NCI-H82 (cell line): Measurements from ENCODE around the gene ZFAND2B.

Experiments used
- DNase-seq: peaks from one replicate; lab custom pipeline; 2025; lab: John Stamatoyannopoulos, UW

Gene ZFAND2B

DNA sequence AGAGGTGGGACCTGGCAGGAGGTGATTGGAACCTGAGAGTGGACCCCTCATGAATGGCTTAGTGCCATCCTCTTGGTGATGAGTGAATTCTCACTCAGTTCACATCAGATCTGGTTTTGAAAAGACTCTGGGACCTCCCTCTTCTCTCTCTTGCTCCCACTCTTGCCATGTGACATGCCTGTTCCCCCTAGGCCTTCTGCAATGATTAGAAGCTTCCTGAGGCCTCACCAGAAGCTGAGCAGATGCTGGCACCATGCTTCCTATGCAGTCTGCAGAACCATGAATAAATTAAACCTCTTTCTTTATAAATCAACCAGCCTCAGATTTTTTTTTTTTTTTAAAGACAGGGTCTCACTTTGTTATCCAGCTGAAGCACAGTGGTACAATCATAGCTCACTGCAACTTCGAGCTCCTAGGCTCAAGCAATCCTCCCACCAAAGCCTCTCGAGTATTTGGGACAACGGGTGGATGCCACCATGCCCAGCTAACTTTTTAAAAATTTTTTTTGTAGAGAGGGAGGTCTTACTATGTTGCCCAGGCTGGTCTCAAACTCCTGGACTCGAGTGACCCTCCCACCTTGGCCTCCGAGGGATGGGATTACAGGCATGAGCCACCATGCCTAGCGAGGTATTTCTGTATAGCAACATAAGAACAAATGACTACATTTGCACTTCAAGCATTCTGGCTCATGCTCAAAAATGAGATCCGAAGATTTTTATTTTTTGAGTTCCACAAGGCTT is 2.0 kb upstream of the ZFAND2B start:
- DNase-seq, result no peak

DNA sequence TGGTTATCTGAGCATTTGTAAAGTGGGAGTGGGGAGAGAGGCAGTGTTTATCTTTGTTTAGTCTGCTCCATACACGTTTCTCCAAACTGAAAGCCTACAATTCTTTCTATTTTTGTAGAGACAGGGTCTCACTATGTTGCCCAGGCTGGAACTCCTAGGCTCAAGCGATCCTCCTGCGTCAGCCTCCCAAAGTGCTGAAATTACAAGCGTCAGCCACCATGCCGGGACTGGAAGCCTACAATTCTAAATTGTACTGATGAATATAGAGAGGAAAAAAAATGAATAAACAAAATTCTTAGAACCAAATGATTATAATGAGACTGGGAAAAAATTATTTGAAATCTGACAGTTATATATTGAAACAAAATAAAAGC is 1.4 kb upstream of the ZFAND2B start:
- DNase-seq, result no peak

DNA sequence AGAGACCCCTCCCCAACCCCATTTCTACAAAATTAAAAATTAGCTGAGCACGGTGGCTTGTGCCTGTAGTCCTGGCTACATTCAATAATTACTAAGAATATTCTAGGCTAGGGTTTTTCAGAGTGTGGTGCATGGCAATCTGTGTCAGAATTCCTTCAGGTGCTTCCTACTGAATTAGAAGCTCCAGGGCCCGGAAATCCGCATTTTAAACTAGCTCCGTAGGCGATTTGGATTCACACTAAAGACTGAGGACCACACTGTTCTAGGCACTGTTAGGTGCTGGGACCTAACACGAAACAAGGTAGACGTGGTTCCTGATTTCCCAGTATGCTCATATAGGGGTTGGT is 628 bp upstream of the ZFAND2B start:
- DNase-seq, result no peak

DNA sequence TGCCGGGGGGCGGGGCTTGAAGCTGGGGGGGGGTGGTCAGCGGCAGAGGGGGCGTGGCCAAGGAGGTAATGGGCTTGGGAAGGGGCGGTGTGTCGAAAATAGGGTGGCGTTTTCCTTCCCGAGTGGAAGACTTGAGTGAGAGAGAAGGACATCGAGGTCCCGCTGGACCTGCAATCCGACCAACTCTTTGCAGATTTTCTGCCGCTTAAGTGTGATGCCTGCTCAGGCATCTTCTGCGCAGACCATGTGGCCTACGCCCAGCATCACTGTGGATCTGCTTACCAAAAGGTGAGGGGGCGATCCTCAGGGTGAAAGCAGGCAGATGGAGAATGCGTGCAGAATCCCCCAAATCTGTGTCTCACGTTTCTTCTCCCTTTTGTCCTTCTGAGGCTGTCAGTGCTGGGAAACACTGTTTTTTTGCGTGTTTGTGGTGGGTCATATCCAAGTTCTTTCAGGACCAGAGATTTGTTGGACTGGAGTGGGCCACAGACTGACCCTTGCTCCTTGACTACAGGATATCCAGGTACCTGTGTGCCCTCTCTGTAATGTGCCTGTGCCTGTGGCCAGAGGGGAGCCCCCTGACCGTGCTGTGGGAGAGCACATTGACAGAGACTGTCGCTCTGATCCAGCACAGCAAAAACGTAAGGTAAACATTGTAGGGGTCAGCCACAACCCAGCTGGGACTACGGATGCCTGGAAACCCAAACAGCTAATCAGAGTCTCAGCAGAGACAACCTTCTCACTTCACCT is 727 bp downstream of the ZFAND2B start:
- no peak for DNase-seq

DNA sequence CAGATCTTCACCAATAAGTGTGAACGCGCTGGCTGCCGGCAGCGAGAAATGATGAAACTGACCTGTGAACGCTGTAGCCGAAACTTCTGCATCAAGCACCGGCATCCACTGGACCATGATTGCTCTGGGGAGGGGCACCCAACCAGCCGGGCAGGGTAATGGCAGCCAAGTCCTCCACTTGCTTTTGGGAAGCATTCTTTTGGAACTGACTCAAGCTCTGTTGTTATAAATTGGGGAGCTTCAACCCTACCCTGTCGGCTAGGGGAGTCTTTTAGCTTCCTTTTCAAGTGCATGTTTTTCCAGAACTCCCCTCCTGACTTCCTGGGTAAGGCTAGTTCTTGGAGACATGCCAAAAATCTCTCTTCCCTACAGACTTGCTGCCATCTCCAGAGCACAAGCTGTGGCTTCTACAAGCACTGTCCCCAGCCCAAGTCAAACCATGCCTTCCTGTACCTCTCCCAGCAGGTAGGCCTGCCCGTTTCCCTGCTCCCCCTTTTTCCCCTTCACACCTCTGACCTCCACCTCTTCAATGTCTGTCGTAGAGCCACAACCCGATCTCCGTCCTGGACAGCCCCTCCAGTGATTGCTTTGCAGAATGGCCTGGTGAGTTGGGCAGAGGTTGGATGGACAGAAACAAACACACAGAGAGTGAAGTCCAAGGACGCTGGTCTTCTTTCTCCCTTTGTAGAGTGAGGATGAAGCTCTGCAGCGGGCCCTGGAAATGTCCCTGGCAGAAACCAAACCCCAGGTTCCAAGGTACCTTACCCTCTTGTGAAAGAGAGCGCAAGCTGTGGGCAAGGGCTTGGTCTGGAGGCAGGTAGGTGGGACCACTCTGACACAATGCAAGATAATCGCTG is 1.5 kb downstream of the ZFAND2B start:
- DNase-seq, result peak; percentile 36

DNA sequence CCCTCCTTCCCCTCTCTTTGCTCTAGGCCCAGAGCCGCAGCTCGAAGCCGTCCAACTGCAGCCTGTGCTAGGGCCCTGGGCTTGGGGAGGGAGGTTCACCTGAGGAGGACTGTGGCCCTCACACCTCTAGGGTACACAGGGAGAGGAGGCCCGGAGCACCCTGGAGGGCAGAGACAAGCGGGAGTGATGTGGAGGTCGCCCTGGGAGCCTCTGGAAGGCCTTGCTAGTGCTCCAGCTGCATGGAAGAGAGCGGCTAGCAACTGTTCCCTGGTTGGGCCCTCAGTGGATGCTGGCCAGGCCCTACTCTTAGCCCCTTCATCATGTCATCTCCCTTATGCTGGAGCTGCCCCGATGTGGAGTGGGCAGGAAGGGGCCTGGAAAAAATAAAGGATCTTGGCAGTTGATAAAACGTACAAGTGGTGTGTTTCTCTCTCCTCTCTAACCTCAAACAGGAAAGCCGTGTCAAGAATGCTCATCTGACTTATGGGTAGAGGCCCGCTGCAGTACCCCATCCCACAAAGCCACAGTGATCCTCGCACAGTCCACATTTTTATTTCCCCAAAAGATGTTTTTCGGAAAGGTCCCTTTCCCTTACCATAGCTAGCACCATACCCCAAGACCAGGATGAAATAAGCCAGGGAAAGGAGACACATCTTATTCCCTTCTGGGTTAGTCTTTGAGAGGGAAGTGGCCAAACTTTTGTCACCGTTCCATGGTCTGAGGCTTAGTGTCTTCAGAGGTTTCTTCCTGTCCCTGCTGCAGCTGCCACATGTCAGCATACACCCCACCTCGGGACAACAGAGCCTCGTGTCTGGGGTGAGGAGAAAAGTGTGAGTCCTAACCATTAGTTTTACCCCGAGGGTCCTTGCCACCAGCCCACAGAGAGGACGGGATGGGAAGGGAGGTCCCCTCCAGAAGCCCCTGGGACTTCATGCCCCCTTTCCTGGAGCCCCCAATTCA is 2.9 kb downstream of the ZFAND2B start:
- DNase-seq, result no peak

DNA sequence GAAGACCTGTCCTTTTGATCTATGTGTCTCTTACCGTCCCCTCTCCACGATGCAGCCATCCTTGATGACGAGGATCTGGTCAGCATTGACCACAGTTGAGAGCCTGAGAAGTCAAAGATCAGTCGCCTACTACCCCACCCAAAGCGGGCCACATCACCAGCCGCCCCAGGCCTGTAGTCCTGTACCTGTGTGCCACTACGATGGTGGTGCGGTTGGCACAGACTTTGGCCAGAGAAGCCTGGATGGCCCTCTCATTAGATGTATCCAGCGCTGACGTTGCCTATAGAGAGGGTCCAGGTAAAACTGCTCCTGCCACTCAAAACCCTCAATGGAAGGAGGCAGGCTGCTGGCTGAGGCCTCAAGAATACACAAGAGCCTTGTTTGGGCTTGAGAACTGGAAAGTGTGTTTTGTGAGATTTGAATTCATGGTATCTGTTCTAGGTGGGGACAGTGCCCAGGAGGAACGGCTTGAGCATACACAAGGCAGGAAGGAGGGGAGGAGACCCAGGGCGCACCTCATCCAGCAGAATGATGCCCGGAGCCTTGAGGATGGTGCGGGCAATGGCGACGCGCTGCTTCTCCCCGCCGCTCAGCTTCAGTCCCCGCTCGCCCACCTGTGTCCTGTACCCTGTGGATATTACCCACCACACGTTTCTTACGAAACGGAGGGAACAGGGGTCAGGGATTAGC is 3.8 kb downstream of the ZFAND2B start:
- DNase-seq, result no peak

DNA sequence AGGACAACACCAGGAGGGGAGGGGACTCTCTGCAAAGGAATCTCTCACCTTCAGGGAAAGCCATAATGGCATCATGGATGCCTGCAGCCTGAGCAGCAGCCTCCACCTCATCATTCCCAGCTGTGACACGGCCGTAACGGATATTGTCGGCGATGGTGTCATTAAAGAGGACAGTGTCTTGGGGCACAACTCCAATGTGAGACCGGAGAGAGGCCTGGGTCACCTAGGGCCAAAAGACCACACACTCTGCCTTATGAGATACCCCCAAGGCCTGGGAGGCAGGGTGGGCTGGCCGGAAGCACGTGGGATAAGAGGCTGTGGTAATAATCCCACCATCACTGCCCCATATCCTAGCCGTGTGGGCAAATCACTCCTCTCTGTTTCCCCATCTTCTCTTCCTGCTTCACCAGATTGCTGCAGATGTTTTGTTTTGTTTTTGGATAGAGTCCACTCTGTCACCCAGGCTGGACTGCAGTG is 4.3 kb downstream of the ZFAND2B start:
- no peak for DNase-seq

DNA sequence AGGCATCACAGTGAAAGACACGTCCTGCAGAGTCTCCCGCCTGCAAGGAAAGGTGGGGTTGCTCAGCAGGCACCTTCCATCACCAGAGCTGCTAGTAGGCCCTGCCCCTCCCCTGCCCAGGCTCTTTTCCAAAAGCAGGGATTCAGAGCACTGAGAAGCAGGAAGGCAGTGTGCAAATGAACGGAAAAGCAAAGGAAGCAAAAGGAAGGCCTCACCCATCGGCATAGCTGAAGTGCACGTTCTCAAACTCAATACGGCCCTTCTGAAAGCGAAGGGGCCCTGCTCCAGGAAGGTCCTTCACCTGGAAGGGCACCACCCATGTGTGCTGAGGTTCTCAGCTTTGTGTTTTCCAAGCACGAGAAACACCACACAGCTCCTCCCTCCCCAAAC is 6.4 kb downstream of the ZFAND2B start:
- no peak for DNase-seq

DNA sequence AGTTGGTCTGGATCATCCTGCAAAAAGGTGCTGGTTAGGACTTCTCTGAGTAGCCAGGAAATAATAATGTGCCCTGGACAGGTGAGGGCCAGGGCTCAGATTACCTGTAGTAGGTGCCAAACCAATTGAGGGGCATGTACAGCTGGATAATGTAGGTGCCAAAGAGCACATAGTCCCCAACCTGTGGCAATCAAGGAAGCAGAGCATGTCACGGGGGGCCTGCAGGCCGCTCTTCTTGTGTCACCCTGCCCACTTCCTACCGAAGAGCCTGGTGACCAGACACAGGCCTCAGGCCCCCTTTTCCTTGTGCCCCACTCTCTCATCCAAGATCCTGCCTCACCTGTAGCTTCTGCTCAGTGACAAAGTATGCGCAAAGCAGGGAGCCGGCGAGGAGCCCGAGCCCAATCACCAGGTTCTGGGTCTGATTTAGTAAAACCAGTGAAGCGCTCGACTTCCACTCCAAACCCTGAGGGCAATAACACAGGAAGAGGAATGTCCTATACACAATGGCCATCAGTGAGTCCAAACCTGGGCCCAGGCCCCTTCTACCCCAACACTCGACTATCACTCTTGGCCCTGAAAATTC is 7.0 kb downstream of the ZFAND2B start:
- no peak for DNase-seq

DNA sequence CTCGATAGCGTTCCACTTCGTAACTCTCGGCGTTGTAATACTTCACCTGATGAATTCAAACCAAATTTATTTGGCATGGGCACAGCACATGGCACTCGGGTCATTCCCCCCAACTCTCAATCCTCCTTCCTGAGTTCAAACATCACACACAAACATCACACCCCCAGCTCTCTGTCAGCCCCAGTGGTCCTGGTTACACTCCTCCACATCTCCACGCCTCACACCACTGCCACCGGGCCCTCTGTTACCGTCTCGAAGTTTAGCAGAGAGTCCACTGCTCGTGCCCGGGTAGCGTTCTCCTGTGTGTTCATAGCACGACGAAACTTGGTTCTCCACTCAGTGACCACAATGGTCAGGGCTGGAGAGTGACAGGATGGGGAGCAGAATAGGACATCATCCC is 7.6 kb downstream of the ZFAND2B start:
- no peak for DNase-seq

DNA sequence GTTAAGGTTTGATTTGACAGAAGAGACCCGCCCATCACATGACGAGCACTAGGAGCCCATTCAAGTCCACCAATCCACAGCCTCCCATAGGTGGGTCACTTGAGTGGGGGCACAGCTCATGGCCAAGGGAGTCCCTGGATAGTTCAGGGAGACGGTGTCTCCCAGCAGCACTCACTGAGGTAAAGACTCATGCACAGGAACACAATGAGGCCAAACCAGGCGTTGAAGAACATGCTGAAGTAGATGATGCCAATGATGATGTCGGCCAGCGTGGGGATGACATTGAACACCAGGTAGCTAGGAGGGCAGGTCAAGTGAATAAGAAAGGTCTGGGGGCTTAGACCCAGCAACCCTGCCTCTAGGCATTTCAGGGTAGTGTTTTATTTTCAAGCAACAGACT is 8.2 kb downstream of the ZFAND2B start:
- DNase-seq, result no peak

DNA sequence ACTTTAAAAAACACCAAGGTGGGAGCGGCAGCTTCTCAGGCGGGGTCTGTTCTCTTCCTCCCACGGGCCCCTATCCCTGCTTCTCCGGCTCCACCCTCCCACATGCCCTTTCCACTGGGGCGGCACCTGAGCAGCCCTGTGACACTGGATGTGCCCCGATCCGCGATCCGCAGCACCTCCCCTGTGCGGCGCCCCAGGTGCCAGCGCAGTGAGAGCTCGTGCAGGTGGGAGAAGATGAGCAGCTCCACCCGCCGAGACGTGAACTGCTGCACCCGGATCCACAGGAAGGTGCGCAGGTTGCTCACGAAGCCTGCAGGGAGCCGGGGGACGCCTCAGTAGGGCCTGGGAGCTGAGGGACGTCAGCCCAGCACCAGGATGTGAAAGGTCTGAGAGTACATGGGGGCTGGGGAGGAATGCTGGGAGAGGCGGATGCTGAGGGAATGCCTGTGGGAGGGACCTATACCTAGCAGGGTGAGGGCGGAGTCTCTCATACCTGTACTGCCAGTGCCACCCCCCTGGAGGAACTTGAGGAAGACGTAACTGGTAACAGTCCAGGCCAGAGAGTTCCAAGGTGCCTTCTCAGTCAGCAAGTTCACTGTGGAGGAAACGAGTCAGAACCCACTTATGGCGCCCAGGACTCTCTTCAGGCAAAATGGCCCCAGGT is 9.4 kb downstream of the ZFAND2B start:
- DNase-seq, result no peak

DNA sequence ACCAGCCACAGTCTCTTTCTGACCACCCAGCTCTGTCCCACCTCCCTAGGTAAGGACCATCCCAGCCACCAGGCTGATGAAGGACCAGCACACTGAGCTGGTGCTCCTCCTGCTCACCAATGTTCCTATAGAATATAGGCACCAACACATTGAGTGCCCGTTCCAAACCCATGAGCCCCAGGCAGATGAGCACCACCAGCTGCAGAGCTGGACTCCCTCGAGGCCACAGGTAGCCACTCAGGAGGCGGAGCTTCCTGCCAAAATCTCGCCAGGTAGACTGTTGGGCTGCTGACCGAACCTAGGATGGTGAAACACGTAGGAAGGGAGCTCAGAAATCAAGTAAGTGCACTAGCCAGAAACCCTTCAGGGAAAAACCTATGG is 9.9 kb downstream of the ZFAND2B start:
- no peak for DNase-seq

DNA sequence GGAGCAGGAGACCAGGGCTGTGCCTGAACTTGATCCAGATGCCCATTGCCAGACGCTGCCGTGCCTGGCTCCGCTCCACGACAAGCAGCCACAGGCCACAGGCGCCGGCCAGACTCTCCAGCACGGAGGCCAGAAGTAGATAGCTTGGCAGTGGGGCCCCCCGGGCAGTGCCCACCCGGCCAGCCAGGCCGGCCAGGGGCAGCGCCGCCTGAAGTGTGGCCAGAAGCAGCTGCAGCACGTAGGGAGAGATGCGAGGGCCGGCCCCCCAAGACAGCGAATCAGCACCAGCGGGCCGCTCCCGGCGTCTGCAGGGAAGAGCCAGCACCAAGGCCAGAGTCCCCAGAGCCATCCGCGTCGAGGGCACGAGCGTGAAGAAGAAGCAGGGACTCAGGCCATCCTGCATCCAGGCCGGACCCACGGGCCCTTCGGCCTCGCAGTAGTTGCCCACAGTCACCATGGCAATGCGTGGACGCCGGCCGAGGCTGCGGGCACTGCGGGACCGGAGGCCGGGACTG is 11.7 kb downstream of the ZFAND2B start:
- peak; percentile 69 for DNase-seq

DNA sequence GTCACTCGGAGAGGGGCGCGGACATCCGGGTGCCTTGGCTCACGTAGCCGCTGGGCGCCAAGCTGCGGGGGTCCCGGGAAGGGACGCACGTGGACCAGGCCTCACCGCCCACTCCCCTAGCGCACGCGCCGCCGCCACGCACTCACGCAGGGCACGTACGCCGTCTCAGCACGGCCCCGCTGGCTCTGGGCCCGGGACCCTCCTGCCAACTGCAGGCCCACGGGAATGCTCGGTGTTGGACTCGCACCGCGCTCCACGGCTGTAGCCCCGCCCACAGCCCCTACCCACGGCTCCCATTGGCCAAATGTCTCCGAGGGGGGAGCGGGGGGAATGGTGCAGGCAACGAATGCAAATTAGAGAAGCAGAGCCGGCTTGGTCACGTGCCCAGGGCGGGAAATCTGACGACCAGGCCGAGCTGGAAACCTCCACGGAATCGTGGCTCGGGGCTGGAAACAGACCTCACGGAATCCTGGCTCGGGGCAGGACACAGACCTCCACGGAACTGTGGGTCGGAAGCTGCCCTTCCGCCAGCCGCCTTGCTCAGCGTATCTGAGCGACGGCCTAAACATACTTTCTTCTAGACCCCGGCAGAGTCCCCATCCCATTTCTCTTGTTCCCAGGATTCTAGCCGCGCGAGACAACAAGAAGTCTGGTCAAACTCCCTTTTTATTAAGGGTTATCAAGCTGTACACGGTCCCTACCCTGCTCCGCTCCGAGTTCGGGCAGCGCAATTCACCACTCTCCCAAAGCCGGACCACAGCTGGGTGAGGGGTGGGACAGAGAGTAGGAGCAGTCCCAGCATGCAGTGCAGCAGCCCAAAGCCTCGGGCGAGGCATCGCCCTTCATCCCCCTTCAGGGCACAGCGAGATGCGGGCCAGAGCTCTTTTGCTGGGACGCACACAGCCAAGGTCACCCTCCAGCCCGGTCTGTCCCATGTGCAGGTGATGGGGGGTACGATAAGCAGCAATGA is 12.4 kb downstream of the ZFAND2B start, which contains the start of gene ABCB6:
Gene ABCB6 (minus strand): TSS at position 227 of the 970 bp plus-strand sequence. CDS start 285 bp downstream, outside the sequence.
- DNase-seq, result peak; percentile 99

DNA sequence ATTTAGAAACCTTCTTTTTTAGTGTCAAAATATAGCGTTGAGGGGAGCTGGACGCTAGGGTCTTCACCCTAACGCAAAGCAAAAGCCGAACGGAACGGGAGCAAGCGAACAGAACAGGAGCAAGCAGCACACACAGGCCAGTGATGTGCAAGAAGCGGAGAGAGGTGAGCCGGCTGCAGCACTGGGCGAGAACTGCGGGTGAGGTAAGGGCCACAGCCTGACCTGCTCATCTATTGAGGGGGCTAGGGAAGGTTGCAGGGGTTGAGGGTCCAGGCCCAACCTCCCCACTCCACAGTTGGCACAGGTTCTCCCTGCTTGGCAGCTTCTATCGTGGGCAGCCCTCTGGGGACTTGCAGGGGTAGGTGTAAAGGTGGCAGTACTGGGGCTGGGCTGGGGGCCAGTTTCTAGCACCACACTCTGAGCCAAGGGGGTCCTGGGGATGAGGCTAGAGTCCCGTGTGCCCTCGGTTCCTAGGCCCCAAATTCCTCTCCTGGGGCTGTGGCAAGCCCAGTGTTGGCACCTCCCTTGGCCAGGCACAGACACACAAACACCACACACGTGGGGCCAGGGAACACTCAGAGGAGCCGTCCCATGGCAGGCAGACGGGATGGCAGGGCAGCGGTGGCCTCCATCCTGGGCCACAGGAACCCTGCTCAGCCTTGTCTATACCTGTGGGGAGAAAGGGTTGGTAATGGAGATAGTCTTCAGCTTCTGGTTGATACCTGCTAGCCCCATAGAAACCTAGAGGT is 13.4 kb downstream of the ZFAND2B start:
- no peak for DNase-seq
